HG03045 (cell line): ENCODE measurements around the gene RTBDN.
"Not testable (repeated sequence)": the region's sequence is repeated elsewhere in the genome, so short reads cannot be mapped to it uniquely, and the experiment has no call there.

Experiments used
- ATAC-seq: cut with Tn5 transposase; IDR thresholded peaks from one replicate; pipeline ENCODE4 v1.9.1; 2021; ENCODE audit warnings: mild to moderate bottlenecking, moderate library complexity; ENCODE audit not compliant: unreplicated experiment

The RTBDN gene

GRCh38 chr19:12825254-12826131, 8.9 kb downstream of the RTBDN start:
- no peak for ATAC-seq

- no peak for ATAC-seq
These were observed 12.6 kb downstream of the RTBDN start for GRCh38 chr19:12821761-12822160.

- not testable (repeated sequence) for ATAC-seq
These were observed 16.6 kb downstream of the RTBDN start for GRCh38 chr19:12817810-12818209.

- ATAC-seq, result not testable (repeated sequence)
These were observed 17.2 kb downstream of the RTBDN start for GRCh38 chr19:12817188-12817587.

- no peak for ATAC-seq
These were observed 19.3 kb downstream of the RTBDN start for GRCh38 chr19:12815088-12815487.

GRCh38 chr19:12806242-12807081, 27.9 kb downstream of the RTBDN start, which contains the start of gene RNASEH2A:
Gene RNASEH2A (plus strand): TSS chr19:12806584. CDS start chr19:12806674, 90 bp downstream.
- peak; percentile 75 for ATAC-seq

- ATAC-seq, result no peak
These were observed 30.3 kb downstream of the RTBDN start for GRCh38 chr19:12804051-12804450.

- no peak for ATAC-seq
These were observed 31.9 kb downstream of the RTBDN start for GRCh38 chr19:12802267-12803106.

GRCh38 chr19:12801466-12802266, 32.7 kb downstream of the RTBDN start, which contains the start of the genes PRDX2 and THSD8:
Gene PRDX2 (minus strand): TSS chr19:12801800. CDS start chr19:12801261, 539 bp downstream.
Gene THSD8 (plus strand): TSS chr19:12802069. CDS start chr19:12802072, 3 bp downstream.
- no peak for ATAC-seq

- ATAC-seq, result no peak
These were observed 33.4 kb downstream of the RTBDN start for GRCh38 chr19:12800923-12801465.

GRCh38 chr19:12800466-12800770, 34.0 kb downstream of the RTBDN start:
- no peak for ATAC-seq

GRCh38 chr19:12799742-12800465, 34.5 kb downstream of the RTBDN start:
- ATAC-seq, result no peak

- ATAC-seq, result not testable (repeated sequence)
These were observed 36.8 kb downstream of the RTBDN start for GRCh38 chr19:12797607-12798006.

GRCh38 chr19:12797141-12797587, 37.2 kb downstream of the RTBDN start:
- no peak for ATAC-seq

GRCh38 chr19:12796146-12797071, 38.0 kb downstream of the RTBDN start:
- no peak for ATAC-seq

GRCh38 chr19:12794971-12795381, 39.4 kb downstream of the RTBDN start:
- no peak for ATAC-seq

- no peak for ATAC-seq
These were observed 40.0 kb downstream of the RTBDN start for GRCh38 chr19:12794196-12794941.
